Ramos (cell line): ENCODE data around the gene DCAF12.
"Not testable (repeated sequence)": the region's sequence is repeated elsewhere in the genome, so short reads cannot be mapped to it uniquely, and the experiment has no call there.

Experiments
- in situ Hi-C: fragments of 300-500 bp; cut with MboI; formaldehyde crosslinking; loops from one replicate; pipeline ENCODE4 v1.14.3; 2022; ENCODE audit warnings: low sequenced_read_pairs; ENCODE audit not compliant: unreplicated experiment

DCAF12 gene

GRCh38 chr9:34126207-34127034 is at the start of gene DCAF12:
Gene DCAF12, minus strand, starts transcription at chr9:34126698. Its CDS starts 267 bp downstream, at chr9:34126431.
- in situ Hi-C loops: no loop called here

DNA sequence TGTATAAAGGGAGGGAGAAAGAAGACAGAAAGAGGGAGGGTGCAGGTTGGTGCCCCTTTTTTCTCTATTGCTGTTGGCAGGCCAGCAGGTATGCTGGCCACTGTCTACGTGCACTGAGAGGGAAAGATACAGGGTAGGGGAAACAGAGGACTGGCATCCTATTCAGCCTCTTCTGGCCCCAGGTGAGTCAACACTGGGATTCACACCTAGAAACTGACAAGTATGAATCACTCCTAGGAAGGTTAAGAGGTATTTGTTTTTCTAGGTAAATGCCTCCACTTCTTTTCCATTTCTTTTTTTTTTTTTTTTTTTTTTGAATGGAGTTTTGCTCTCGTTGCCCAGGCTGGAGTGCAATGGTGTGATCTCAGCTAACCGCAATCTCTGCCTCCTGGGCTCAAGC is 49.6 kb upstream of the DCAF12 start:
- in situ Hi-C loops: loop anchor here (10.0 kb wide), 1 partner anchor 199 kb away; the partner anchor contains the start of gene MYORG

DNA sequence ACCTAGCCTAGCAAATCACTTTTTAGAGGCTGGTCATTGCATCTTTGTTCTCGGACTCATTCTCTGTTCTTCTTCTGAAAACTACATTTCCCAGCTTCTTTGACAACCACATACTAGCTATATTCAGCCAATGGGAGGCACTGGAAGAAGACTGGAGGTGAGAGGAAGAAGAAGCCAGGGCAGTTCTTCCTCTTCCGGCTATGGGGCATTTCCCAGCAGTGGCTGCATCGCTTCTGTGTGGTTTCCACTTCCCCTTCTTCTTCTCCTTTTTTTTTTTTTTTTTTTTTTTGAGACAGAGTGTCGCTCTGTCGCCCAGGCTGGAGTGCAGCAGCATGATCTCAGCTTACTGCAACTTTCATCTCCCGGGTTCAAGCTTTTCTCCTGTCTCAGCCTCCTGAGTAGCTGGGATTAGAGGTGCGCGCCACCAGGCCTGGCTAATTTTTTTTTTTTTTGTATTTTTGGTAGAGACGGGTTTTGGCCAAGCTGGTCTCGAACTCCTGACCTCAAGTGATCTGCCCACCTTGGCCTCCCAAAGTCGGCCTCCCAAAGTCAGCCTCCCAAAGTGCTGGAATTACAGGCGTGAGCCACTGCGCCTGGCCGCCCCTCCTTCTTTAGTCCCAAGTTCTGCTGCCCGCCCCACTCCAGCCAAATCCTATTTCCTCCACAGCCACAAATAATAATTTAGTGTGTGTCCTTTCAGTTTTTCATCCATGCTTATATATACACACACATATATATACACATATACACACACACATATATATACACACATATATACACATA is 45.4 kb upstream of the DCAF12 start:
- in situ Hi-C loops: loop anchor here (10.0 kb wide), 1 partner anchor 203 kb away; the partner anchor contains the start of gene MYORG

DNA sequence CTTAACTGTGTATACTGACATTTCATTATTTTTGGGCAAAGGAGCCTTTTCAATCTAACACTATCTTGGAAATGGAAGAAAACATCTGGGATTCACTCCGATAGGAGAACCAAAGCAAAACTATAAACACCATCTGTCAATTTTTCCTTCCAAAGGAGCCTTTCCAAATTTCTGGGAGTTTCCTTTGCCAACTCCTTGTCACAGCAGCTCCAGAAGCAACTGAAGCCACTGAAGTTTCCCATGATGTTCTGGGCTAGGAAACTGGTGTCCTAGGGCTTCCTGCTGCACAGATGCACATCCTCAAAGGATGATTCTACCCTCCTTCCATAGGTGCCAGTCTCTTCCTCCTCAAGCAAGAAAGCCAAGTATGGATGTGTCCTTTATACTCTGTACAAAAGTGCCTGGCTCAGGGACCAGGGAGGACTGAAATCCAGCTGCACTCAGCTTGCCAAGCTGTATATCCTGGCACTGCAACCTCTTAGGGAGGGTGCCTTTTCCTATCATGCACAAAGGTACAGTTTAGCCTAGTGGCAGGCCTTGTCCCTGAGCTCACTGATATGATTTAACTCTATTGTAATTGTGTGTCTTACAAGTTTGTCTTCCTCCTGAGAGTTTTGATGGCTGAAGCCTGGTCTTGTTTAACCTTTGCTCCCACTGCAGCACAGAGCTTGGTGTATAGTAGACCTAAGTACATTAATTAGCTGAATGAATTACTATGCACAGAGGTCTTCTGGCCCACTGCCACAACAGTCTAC is 43.9 kb upstream of the DCAF12 start:
- in situ Hi-C loops: loop anchor here (10.0 kb wide), 1 partner anchor 204 kb away; the partner anchor contains the start of gene MYORG

GRCh38 chr9:34169125-34169524 is 42.6 kb upstream of the DCAF12 start:
- in situ Hi-C loops: no loop called here

DNA sequence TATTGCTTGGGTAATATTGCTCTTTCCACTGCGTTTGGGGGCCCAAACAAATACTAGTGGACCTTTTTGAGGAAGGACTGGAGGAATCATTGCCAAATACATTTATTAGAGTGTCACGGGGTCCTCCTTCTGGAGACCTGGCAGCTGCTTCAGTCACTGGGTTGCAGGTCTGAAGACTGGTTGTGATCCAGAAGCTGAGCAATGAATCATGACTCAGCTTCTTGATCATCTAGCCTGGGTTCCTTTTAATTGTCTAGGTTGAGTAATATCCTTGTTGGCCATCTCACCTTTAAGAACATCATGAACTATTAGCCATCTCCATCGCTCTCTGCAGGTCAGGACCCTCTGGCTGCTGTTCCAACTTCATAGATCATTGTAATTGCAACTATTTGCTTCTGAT is 36.9 kb upstream of the DCAF12 start:
- in situ Hi-C loops: no loop called here

DNA sequence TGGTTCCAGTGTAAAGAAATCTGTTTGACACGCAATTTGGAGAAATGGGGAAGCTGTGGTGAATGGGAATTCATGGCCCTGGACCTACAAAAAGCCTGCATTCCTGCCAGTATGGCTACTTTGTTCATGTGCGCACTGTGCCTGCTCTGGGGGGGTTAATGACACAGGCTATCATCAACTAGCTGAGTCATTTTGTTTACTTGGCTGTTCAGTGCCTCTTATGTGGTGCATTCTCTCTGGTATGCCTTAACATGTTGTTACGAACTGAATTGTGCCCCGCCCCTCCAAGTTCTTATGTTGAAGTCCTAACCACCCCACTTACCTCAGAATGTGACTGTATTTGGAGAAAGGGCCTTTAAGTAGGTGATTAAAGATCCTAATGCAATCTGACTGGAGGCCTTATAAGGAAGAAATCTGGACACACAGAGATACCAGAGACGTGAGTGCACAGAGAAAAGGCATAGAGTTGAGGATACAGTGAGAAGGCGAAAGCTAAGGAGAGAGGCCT is 31.9 kb upstream of the DCAF12 start:
- in situ Hi-C loops: no loop called here

DNA sequence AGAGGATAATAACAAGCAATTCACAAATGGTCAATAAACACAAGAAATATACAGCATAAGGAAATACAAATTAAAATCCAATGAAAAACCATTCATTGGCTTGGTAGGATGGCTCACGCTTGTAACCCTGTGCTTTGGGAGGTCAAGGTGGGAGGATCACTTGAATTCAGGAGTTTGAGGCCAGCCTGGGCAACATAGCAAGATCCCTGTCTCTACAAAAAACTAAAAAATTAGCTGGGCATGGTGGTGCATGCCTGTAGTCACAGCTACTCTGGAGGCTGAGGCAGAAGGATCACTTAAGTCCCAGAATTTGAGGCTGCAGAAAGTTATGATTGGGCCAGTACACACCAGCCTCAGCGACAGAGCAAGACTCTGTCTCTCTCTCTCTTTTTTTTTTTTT is 31.4 kb upstream of the DCAF12 start:
- in situ Hi-C loops: no loop called here

GRCh38 chr9:34157318-34157717 is 30.8 kb upstream of the DCAF12 start:
- in situ Hi-C loops: no loop called here

DNA sequence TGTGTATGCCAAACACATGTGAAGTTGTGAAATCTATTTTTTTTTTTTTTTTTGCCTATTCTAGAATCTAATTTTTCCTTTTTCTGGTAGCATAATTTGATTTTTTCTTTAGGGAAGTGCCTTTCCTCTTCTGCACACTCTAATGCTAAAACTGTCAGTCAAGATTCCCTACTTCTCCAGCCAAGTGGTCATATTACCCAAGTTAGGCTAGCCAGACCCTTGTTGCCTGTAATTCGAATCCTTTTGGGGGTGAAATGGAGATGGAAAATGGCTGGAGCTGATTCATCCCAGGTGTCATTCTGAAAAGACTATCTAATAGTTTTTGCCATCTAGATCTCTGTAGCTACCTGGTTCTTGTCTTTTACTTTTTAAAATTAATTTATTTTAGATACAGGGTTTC is 27.6 kb upstream of the DCAF12 start:
- in situ Hi-C loops: no loop called here

- in situ Hi-C loops: no loop called here
Observed at GRCh38 chr9:34151398-34151797, 24.9 kb upstream of the DCAF12 start.

DNA sequence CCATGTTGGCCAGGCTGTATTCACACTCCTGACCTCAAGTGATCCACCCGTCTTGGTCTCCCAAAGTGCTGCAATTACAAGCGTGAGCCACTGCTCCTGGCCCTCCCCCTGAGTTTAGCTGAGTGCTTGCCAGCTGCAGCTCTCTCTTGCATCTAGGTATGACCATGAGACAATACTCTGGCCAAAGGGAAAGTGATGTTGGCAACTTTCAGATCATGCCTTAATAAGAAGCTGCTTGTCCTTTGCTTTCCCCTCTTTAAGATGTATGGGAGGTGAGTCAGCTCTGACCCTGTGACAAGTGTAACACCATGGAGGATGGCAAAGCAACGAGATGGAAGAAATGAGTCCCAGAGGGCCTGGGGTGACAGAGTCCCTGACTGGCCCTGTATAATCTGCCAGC is 18.7 kb upstream of the DCAF12 start:
- in situ Hi-C loops: no loop called here

GRCh38 chr9:34143116-34143515 is 16.6 kb upstream of the DCAF12 start:
- in situ Hi-C loops: no loop called here

- in situ Hi-C loops: no loop called here
Observed at GRCh38 chr9:34140853-34141252, 14.4 kb upstream of the DCAF12 start.

- in situ Hi-C loops: no loop called here
Observed at GRCh38 chr9:34139477-34140146, 13.1 kb upstream of the DCAF12 start.

DNA sequence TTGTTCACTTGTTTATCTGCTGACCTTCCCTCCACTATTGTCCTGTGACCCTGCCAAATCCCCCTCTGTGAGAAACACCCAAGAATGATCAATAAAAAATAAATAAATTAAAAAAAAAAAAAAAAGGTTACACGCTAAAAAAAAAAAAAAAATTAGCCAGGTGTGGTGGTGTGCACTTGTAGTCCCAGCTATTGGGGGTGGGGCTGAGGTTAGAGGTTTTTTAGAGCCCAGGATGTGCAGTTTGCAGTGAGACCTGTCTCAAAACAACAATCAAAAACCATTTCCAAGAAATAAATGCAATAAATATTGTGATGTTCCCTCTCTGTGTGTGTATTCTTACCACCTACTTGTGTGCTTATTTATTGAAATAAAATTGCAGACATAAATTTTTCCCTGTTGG is 12.1 kb upstream of the DCAF12 start:
- in situ Hi-C loops: not testable (repeated sequence)

- in situ Hi-C loops: no loop called here
Observed at GRCh38 chr9:34134521-34134920, 8.0 kb upstream of the DCAF12 start.

GRCh38 chr9:34133436-34133949 is 7.0 kb upstream of the DCAF12 start:
- in situ Hi-C loops: no loop called here

DNA sequence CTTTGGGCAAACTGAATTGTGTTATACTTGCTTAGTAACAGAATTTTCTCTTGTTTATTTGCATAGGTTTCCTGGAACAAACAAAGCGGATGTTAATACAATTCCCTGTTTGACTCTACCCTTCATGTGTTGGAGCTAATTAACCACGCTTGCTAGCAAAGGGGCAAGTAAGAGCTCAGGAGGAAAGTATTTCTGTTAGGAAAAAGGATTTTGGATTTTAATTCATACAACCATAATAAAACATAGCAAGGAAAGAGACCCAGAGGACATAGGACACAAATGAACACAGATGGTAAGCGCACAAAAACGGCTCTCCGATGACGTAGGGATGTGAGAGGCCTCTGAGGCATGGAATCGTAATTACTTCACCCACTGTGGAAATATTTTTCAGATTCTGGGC is 5.1 kb upstream of the DCAF12 start:
- in situ Hi-C loops: no loop called here
